Fibroblast of skin of scalp (primary cell): ENCODE results near the gene LAMTOR4.

ENCODE experiments used
- DNase-seq: peaks from one replicate; pipeline ENCODE4 v3.0.0-alpha.2; 2013

LAMTOR4 gene

DNA sequence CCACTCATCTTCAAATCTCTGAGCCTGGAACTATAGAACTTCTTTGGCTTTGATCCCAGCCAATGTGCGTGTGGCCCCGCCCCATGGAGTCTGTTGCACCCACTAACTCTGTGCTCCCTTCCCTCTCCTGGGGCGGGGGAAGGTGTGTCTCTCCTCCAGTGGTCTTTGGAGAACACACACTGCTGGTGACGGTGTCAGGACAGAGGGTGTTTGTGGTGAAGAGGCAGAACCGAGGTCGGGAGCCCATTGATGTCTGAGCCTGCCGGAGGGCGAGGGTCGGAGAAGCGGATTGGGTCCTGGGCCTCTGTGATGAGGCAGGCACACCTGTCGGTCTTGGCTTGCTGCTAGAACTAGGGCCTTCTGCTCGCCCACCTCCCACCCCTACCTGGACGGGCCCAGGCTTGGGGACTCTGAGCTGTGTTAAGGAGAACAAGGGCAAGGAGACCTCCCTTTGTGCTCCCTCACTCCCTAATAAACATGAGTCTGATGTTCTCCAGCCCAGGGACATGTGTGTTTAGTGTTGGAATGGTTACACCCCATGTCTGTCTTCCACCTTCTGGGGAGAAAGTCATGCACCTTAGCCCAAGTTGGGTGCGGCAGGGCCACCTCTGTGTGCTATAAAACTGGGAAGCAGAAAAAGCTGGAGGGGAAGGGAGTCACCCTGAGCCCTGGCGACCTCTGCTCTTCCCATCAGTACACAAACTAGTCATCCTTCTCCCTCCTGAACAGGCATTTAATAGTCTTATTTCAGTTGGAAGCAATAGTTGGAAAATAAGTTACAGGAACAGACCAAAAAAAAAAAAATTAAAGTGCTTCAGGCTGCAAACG, 5.2 kb downstream of the LAMTOR4 start:
- DNase-seq: no peak

DNA sequence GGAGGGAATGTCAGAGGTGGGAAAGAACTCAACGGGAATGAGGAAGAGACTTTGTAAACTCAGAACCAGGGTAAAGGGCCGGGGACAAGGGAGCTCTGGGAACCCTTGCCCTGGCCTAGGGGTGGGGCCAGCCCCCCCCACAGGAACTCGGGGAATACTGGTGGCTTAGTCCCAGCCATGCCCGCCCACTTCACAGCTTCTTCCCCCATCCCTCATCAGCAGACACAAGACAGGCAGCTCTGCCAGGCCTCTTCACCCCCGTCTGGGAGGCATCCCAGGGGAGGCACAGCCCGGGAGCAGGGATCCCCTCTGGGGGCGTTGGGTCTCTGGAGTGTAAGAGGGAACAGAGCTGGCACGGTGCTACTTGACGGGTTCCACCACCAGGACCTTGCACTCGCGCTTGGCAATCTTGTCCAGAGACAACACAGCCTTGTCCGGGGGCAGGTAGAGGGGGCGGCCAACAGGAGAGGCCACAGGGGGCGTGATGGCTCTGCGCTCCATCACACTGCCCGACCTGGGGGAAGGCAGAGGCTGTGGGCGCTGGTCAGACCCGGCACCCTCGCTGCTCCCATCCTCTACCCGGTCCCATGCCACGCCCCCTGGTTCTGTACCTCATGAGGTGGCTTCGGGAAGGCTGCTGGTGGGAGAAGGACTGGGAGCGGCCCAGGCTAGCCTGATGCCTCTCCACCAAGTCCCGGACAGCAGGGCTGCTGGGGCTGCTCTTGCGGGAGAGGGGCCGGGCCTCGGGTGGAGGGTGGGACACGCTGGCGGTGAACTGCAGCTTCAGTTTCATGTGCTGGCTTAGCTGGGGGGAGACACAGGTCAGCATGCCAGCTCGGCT, 6.2 kb downstream of the LAMTOR4 start:
- DNase-seq: no peak

DNA sequence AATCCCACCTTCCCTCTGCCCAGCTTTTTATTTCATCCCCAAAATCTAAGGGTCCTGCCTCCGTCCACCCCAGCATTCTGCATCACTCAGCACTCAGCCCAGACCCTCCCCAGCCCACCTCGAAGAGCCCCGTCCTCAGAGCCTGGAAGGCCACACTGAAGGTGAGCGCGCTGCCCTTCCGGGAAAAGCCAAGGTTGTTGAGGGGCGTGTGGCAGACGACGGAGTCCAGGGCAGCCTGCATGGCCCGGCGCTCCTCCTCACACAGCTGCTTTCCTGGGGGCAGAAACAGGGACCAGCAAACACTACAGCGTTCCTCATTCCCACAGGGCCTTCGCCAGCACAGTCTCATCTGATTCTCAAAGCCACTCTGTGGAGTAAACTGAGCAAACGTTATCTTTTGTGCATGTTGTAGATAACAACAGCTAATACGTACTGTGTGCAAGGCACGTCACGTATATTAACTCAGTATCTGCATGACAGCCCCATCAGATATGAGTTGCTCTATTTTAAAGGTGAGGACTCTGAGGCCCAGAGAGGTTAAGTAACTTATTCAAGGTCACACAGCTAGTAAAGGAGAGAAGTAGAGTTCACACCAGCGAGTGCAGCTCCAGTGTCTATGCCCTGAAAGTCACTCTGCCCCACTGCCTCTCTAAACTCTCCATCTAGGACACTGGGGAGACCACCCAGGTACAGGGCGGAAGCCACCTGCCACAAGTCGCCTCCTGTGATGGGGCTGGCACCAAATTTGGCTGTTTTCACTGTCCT, 7.0 kb downstream of the LAMTOR4 start:
- DNase-seq: no peak

DNA sequence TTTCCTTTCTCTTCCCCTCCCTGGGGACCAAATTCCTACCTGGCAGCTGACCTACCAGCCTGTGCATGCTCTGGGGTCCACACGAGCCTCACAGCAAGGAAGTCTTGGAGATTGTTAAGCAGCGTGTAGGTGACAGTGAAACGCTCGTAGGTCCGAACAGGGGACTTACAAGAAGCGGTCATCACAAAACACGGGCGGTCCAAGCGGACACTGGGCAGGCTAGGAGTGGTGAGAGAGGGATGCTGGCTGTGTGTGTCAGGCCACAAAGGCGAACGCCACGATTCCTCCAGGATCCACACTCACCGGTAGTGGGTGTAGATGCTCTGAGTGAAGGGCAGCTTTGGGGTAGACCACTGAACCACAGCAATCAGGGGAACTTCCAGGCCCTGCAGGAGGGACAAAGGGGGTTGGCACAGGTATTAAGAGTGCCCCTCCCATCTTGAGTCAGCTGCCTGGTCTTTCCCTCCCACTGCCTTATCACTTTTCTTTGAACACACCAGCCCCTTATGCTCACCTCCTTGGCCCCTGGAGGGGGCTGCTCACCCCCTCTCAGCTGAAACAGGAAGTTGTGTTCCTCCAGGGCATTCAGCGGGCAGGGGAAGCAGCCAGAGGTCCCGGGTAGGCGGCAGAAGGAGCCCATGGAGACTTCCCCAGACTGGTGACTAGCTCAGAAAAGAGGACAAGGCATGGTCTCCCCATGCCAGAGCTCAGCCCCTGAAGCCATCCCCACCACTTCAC, 7.8 kb downstream of the LAMTOR4 start:
- no peak for DNase-seq

DNA sequence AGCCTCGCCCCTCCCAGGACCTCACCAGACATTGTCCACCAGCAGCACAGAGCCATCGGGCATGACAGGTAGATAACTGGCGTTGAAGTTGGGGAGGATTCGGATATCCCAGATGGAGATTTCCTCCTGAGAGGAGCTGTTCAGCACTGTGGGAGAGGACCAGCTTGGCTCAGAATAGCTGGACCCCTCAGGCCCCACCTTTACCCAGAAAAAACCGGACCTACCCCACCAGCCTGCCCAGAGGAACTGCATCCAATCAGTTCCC, 8.3 kb downstream of the LAMTOR4 start:
- no peak for DNase-seq

DNA sequence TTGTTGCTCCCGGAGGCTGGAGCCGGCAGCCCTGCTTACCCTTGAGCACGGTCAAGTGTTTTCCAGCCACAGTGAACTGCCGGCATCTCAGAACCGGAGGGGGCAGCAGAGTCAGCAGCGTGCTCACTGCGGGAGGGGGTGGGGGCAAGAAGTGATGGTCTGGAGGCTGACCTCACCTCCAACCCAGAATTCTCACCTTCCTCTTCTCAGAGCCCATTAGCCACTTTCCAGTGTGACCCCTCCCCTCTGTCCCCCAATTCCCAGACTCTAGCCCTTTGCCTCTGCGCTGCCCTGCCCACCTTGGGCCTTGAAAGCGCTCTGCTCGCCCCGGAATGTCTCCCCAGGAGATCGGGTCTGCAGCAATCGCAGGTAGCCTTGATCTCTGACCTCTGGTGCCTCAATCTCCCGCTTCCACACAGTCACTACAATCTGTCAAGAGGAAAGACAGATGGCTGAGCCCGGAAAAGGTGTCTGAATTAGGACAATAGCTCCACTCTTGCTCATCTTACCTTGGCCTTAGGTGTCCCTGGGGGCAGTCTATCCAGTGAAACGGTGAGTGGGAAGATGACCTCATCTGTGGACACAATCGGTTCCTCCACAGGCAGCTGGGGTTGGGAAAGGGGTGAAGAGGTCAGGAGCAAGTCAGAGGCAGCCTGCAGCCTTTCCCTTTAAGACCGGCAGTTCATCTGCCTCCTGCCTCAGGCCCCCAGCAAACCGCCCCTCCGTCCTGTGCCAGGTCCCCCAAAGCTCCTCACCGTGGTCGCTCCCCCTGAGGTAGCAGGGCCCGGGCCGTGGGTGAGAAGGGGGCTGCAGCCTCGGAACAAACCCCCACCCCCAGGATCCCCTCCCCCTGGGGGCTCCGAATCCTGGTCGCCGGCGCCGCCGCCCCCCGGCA, 8.9 kb downstream of the LAMTOR4 start:
- DNase-seq: peak; percentile 11

DNA sequence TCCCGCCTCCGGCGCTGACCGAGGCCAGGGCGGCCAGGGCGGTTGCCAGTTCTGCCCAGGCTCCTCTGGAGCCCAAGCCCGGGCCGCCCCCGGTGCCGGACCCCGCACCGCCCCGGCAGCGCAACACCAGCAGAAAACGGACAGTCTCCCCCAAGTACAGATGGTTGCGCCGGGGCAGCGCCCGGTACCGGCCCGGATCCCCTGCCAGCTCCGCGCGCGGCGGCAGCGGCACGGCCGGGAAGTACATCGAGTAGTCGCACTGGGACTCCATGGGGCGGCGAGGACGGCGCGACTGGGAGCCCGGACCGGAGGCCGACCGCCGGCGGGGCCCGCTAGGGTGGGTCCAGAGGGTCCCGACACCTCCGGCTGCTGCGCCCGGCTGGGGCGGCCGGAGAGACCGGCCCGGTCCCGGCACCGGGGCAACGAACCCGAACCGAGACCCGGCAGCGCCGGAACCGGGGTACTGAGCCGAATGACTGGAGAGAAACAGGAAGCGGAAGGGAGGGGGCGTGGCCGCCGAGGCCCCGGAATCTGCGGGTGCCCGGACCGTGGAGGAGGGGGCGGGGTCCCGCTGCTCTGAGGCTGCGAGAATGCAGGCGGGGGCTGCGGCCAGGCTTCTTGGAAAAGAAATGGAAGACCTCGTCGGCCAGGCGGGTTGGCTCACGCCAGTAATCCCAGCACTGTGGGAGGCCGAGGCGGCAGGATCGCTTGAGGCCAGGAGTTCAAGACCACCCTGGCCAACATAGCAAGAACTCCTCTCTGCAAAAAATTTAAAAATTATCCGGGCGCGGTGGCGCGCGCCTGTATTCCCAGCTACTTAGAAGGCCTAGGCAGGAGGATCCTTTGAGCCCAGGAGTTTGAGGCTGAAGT, 9.7 kb downstream of the LAMTOR4 start, which contains the start of gene TRAPPC14:
Gene TRAPPC14, minus strand, starts transcription at position 495 of the 870 bp plus-strand sequence. Its CDS starts 224 bp downstream, at position 271.
- peak; percentile 85 for DNase-seq

DNA sequence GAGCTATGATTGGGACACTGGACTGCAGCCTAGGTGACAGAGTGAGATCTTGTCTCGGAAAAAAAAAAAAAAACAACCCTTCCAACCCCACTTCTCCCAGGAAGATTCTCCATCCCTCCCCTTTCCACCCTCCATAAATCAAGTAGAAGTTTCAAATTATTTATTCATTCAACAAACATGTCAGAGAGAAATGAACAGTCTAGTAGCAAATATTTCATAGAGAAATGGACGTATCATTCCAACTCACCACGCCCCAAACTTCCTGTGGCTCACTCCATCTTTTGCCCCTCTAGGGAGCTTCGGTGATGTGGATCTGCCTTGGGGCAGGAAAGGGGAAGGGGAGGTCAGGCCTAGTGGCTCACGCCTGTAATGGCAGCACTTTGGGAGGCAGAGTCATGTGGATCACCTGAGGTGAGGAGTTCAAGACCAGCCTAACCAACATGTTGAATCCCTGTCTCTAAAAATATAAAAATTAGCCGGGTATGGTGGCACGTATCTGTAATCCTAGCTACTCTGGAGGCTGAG, 10.4 kb downstream of the LAMTOR4 start:
- peak; percentile 39 for DNase-seq

DNA sequence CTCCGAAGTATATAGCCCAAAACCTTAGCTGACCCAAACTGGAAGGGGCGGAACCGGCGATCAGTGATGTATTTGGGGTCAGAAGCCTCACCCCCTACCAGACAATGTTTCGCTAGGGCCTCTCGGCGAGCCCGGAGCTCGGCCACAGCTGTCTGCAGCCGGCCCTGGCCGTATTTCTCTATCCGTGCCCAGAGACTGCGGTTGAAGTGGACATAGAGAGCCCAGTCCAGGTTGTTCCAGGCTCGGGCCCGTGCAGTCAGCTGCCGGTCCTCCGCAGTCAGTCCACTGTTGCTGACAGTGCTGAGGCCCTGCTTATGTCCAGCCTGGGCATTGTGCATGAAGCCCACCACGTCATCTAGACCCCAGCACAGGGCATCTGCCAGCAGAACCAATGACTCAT, 11.3 kb downstream of the LAMTOR4 start:
- DNase-seq: no peak

DNA sequence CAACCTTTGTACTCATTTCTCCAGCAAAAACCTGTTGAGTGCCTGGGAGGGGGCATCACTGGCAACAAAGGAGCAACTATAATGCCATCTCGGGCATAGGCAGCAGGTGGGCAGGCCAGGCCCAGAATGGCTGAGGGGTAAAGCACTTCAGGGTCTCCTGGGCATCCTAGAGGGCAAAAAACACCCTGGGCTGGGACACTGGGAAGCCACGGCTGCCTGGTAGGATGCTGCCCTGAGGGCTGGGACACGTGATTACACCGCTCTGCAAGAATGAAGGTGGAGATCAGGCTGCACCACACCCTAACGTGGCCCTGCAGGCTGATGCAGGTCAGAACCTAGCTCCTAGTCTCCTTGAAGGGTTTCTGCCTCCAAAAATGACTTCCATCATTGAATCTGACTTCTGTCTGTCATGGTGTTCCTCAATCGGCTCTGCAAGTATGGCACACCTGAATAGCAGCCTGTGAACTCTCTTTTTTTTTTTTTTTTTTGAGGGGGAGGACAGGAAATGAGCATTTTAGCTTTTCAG, 14.4 kb downstream of the LAMTOR4 start:
- DNase-seq: no peak

DNA sequence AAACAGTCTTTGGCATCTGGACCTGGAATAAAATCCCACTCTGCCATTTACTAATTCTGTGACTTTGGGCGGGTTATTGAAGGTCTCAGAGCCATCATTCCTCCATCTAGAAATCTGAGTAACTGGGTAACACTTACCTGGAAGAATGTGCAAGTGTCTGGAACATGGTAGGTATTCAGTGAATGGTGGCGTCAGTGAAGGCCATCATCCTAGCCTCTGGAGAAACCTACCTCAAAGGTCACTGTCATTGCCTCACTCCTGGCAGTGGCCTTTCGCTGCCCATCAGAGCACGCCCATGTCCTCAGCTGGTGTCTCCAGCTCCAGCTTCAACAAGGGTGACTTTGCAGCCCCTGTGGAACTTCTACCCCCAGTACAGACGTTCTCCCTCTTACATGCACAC, 15.2 kb downstream of the LAMTOR4 start:
- DNase-seq: no peak

DNA sequence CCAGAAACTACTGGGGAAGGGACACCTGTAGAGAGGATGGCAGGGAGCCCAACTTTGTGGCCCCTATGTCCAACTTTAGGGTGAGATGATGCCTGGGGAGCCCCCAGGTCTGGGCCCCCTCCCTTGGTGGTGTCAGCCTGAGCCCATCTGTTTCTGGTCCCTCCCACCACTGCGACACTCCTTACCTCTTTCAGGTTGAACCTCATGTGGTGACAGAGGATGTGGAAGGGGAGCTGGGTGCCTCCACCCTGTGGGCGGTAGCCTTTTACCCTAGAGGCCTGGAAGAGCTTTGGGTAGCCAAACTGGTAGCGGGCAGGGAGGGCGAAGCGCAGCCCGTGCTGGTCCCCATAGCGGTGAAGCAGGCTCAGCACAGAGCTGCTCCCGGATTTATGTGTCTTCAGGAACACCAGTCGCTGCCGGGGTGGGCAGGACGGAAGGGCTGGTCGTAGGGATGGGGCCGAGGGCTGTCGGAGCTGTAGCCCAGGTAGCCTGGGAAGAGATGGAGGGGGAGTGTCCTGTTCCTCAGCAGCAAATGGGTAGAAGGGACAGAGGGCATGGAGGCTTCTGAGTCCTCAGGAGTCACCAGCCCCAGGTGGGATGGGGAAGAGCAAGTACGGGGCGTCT, 17.7 kb downstream of the LAMTOR4 start:
- no peak for DNase-seq

DNA sequence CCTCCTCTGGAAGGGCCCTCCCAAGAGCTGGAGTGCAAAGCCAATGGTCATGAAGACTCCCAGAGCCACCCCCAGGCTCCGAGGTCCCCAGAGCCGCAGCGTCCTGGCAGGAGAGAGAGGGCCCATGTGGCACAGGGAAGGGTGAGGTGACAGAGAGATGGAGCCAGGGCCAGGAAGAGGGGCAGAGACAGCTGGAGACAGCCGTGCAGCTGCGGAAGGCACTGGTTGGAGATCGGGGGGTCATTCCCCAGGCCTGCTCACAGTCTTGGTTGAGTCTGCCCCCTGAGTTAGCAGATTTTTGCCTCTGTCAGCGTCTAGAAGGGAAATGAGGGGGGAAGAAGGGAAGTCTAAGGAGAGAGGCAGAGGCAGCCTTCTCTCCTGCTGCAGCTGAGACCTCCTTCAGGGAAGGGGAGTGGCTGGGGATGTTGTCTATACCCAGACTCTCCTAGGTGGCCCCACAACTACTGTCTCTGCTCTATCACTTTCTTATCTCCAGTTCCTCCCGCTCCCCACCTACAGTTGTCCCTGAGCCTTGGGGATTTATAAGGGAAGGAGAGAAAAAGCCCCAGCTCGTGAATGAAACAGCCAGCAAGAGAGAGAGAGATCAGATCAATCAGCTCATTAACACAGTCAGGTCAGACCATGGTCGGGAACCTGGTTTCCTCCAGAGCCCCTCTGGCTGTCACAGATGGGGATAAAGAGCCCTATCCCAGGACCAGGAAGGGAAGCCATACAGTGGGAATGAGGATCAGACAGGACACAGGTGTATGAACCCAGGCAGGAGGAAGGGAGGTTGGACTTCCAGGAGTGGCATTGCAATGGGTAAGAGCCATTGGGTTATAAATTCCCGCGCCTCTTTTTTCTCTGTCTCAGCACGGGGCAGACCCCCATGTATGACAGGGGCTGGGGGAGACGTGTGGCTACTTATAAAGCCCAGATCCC, 18.5 kb downstream of the LAMTOR4 start:
- no peak for DNase-seq

DNA sequence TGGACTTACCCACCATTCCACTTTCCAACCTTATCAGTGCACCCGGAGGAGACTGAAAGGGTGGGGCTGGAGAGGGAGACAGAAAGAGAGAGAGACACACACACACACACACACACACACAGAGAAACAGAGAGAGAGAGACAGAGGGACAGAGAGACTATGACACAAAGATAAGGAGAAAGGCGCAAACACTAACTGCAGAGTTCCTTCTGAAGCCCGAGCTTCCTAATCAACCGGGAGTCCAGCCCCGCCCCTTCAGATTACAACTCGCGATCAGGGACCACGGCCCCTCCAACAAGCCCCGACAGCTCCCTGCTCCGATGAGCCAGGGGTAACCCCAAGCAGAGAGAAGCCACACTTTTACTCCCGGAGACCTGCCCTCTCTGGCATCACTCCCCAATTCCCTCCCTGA, 19.2 kb downstream of the LAMTOR4 start:
- DNase-seq: peak; percentile 28

DNA sequence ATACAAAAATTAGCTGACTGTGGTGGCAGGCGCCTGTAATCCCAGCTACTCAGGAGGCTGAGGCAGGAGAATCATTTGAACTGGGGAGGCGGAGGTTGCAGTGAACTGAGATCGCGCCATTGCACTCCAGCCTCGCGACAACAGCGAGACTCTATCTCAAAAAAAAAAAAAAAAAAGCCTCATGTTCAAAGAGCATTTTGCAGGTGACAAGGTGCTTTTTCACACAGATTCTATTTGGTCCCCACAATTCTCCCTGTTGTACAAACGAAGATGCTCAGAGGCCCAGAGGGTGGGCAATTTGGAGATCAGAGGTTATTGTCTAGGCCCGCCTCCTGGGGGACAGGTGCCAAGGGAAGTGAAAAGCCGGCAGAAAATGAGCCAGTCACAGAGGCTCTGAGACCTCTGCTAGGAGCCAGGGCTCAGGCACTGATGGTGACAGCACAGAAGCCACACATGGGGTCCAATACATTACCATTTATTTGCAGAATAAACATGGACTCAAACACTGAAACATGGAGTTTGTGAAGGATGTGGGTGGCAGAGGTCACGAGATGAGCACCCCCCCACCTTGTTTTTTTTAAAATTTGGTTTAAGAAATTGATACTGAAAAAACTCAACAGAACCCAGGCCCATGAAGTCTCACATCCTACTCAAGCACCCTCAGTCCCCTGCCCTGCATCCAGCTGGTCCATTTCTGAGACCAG, 20.6 kb downstream of the LAMTOR4 start:
- DNase-seq: no peak

DNA sequence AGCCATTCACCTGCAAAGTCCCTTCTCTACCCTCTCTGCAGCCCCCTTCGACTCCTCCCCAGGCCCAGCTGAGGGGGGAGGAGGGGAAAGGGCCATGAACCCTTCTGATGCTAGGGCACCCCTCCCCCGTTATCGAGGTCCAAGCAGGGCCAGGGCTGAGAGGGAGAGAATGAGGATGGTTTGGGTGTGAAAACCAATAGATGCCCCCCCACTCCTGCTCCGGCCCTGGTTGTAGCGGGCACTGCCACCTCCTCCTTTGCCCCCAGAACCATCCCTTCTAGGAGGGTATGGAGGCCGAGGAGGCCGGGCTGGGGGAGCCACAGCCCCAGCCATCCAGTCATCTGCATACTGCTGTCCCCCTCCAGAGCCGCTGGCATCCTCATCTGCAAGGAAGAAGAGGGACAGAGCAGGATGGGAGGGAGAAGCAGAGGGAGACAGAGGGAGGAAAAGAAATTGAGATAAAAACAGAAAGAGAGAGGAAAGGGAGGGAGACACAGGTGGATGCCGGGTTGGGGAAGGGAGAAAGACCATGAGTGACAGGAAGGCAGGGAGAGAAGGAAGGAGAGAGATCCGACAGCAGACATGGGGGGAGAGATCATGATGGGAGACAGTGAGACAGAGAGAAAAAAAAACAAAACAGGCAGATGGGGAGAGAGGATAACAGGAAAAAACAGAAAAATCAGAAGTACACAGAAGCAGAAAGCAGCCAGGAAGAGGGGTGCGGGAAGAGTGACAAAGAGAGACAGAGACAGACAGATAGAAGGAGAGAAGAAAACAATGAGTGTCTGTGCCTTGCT, 21.6 kb downstream of the LAMTOR4 start:
- no peak for DNase-seq
